Type B pancreatic cell (in vitro differentiated cells): ENCODE measurements around the gene CSF3. TPM values are rescaled to one million over a fixed set of nuclear protein-coding genes. Genes with fewer than 3 reads are reported as not detected.

Source experiments
- DNase-seq: peaks from one replicate; pipeline ENCODE4 v3.0.0; 2021; ENCODE audit warnings: mixed read lengths; ENCODE audit not compliant: unreplicated experiment; ENCODE audit errors: extremely low spot score
- H3K27ac Mint-ChIP-seq: 2 replicates; pipeline ENCODE4 v1.8.0; 2021; ENCODE audit warnings: mild to moderate bottlenecking, mixed read lengths
- H3K27me3 Mint-ChIP-seq: 2 replicates; pipeline ENCODE4 v1.8.0; 2021; ENCODE audit warnings: mixed read lengths
- H3K36me3 Mint-ChIP-seq: 2 replicates; pipeline ENCODE4 v1.8.0; 2021; ENCODE audit warnings: mixed read lengths
- H3K4me1 Mint-ChIP-seq: one replicate; pipeline ENCODE4 v1.8.0; 2021; ENCODE audit warnings: mixed read lengths; ENCODE audit not compliant: unreplicated experiment
- H3K4me3 Mint-ChIP-seq: 2 replicates; pipeline ENCODE4 v1.8.0; 2021; ENCODE audit warnings: mild to moderate bottlenecking, mixed read lengths
- H3K9me3 Mint-ChIP-seq: 2 replicates; pipeline ENCODE4 v1.8.0; 2021; ENCODE audit warnings: mixed read lengths
- CTCF ChIP-seq: fragments of 200-600 bp; sonication (generic); conservative IDR thresholded peaks from 2 replicates; pipeline ENCODE4 v1.5.0; 2021; ENCODE audit warnings: antibody characterized with exemption, mild to moderate bottlenecking
- total RNA-seq: library from RNA; stranded (reverse); gene quantifications from 2 replicates; pipeline ENCODE4 v1.2.1, GENCODE V29; 2021; ENCODE audit warnings: low replicate concordance

Gene CSF3
- total RNA-seq, 1 donor from 2014 or later = not detected

GRCh38 chr17:39979016-39979670, 36.1 kb upstream of the CSF3 start:
- Mint-ChIP-seq H3K4me1 (peaks cover 16% of the 10 kb centered on the region), H3K36me3 (no peaks in the 10 kb centered on the region), H3K27me3 (peaks cover 21% of the 10 kb centered on the region), H3K27ac (peak overlapping the region; percentile 64), H3K9me3 (no peaks in the 10 kb centered on the region), H3K4me3 (peak overlapping the region; percentile 91)
- no peak for TF ChIP-seq CTCF
- DNase-seq = no peak

- TF ChIP-seq CTCF = no peak
- Mint-ChIP-seq H3K27me3 (peaks cover 19% of the 10 kb centered on the region), H3K36me3 (no peaks in the 10 kb centered on the region), H3K4me1 (peaks cover 16% of the 10 kb centered on the region), H3K4me3 (peak overlapping the region; percentile 91), H3K27ac (peak overlapping the region; percentile 97), H3K9me3 (no peaks in the 10 kb centered on the region)
- no peak for DNase-seq
Measured at GRCh38 chr17:39979893-39980350, 35.3 kb upstream of the CSF3 start.

GRCh38 chr17:39980351-39981206, 34.7 kb upstream of the CSF3 start, which contains the start of gene PSMD3:
Gene PSMD3, plus strand, starts transcription at chr17:39980807. Its CDS starts 164 bp downstream, at chr17:39980971.
- DNase-seq = peak; percentile 97
- H3K4me3 Mint-ChIP-seq = peak within 1 kb of the TSS; percentile 91
- peaks cover 16% of the 10 kb centered on the region for H3K4me1 Mint-ChIP-seq
- peak; percentile 77 for TF ChIP-seq CTCF
- H3K27ac Mint-ChIP-seq = peak within 1 kb of the TSS; percentile 97
- H3K9me3 Mint-ChIP-seq = no peaks in the 10 kb centered on the region
- H3K36me3 Mint-ChIP-seq = peaks cover under 1% of the 10 kb centered on the region
- H3K27me3 Mint-ChIP-seq = peaks cover 16% of the 10 kb centered on the region

GRCh38 chr17:39981207-39981741, 34.0 kb upstream of the CSF3 start:
- TF ChIP-seq CTCF = no peak
- peaks cover 12% of the 10 kb centered on the region for H3K27me3 Mint-ChIP-seq
- H3K27ac Mint-ChIP-seq = peak overlapping the region; percentile 97
- no peak for DNase-seq
- peaks cover 4% of the 10 kb centered on the region for H3K36me3 Mint-ChIP-seq
- peak overlapping the region; percentile 91 for H3K4me3 Mint-ChIP-seq
- H3K4me1 Mint-ChIP-seq = peaks cover 16% of the 10 kb centered on the region
- H3K9me3 Mint-ChIP-seq = no peaks in the 10 kb centered on the region

- no peak for TF ChIP-seq CTCF
- Mint-ChIP-seq H3K27ac (peak overlapping the region; percentile 97), H3K9me3 (no peaks in the 10 kb centered on the region)
Measured at GRCh38 chr17:39981766-39982375, 33.4 kb upstream of the CSF3 start.

More at GRCh38 chr17:39981766-39982375, 33.4 kb upstream of the CSF3 start:
- Mint-ChIP-seq H3K4me1 (peaks cover 16% of the 10 kb centered on the region), H3K4me3 (peak overlapping the region; percentile 91), H3K27me3 (peaks cover 9% of the 10 kb centered on the region), H3K36me3 (peaks cover 7% of the 10 kb centered on the region)
- no peak for DNase-seq
